Right atrium auricular region (tissue), 2 donors: ENCODE measurements around the gene NCOR2. TPM values are rescaled to one million over a fixed set of nuclear protein-coding genes. Genes with fewer than 3 reads are reported as not detected.
A peak's percentile ranks its signal among the peaks of the same experiment; 100 is the strongest.

Source experiments
- DNase-seq: peaks from one replicate; pipeline ENCODE4 v3.0.0-alpha.2; 2019; ENCODE audit warnings: low spot score
- H3K27ac ChIP-seq, 2 donors: fragments of 200-600 bp; sonication (generic); 1 replicate in 1 of 2; 2 replicates in 1 of 2; pipeline ENCODE4 v1.5.1; 2016 to 2019
- H3K27me3 ChIP-seq, 2 donors: fragments of 200-600 bp; sonication (generic); one replicate each; pipeline versions ENCODE4 v1.5.1 to v1.6.0; 2017 to 2019
- H3K36me3 ChIP-seq: fragments of 200-600 bp; sonication (generic); one replicate; pipeline ENCODE4 v1.5.1; 2016
- H3K4me1 ChIP-seq, 2 donors: fragments of 200-600 bp; sonication (generic); one replicate each; pipeline versions ENCODE4 v1.5.1 to v1.6.0; 2017 to 2019
- H3K4me3 ChIP-seq, 2 donors: fragments of 200-600 bp; sonication (generic); 1 replicate in 1 of 2; 2 replicates in 1 of 2; pipeline ENCODE4 v1.5.1; 2017 to 2019; ENCODE audit warnings: mild to moderate bottlenecking in 1 of 2, moderate library complexity in 1 of 2
- H3K9me3 ChIP-seq, 2 donors: fragments of 200-600 bp; sonication (generic); one replicate each; pipeline ENCODE4 v1.5.1; 2019
- total RNA-seq, 2 donors: library from RNA; depleted of rRNA; stranded (reverse); fragments of >200 nt; gene quantifications; one replicate each; pipeline ENCODE4 v1.1.0, GENCODE V29; 2016
- TF ChIP-seq, protein P1 (sequence below), 2 donors: fragments of 200-600 bp; sonication (generic); IDR thresholded peaks; one replicate each; pipeline ENCODE4 v1.5.1; 2019; ENCODE audit warnings: antibody characterized with exemption in 2 of 2

The NCOR2 gene
- total RNA-seq, 2 donors from 2014 or later = 62.9 to 104 TPM

DNA sequence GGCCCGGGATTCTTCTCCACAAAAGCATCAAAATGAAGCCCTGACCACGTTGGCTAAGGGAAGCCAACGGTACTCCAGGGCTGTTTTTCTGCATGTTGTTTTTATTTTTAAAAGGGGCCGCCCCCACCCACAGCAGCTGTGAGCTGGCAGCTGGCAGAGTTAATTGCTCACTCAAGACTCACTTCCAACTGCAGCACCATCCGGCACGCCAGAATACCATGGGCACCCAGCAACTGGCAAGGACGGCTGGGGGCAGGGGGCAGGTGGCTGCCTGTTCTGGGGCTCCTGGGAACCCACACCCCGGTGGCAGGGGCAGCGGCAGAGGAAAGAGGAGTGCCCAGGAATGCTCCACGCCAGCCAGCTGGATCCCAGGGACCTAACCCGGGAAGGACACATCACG lies 44.3 kb downstream of the NCOR2 start:
- H3K4me3 ChIP-seq = no peak overlapping the region
- DNase-seq = no peak
- TF ChIP-seq, protein P1, sequence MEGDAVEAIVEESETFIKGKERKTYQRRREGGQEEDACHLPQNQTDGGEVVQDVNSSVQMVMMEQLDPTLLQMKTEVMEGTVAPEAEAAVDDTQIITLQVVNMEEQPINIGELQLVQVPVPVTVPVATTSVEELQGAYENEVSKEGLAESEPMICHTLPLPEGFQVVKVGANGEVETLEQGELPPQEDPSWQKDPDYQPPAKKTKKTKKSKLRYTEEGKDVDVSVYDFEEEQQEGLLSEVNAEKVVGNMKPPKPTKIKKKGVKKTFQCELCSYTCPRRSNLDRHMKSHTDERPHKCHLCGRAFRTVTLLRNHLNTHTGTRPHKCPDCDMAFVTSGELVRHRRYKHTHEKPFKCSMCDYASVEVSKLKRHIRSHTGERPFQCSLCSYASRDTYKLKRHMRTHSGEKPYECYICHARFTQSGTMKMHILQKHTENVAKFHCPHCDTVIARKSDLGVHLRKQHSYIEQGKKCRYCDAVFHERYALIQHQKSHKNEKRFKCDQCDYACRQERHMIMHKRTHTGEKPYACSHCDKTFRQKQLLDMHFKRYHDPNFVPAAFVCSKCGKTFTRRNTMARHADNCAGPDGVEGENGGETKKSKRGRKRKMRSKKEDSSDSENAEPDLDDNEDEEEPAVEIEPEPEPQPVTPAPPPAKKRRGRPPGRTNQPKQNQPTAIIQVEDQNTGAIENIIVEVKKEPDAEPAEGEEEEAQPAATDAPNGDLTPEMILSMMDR (IDR thresholded peaks at IDR 0.05) = no peak
- no peaks in the 10 kb centered on the region for H3K9me3 ChIP-seq
- H3K36me3 ChIP-seq = no peaks in the 10 kb centered on the region
- H3K27me3 ChIP-seq = no peaks in the 10 kb centered on the region
- H3K27ac ChIP-seq = peak overlapping the region; percentile 52 to 60
- H3K4me1 ChIP-seq = peaks cover 6 to 74% of the 10 kb centered on the region in 2 donors

DNA sequence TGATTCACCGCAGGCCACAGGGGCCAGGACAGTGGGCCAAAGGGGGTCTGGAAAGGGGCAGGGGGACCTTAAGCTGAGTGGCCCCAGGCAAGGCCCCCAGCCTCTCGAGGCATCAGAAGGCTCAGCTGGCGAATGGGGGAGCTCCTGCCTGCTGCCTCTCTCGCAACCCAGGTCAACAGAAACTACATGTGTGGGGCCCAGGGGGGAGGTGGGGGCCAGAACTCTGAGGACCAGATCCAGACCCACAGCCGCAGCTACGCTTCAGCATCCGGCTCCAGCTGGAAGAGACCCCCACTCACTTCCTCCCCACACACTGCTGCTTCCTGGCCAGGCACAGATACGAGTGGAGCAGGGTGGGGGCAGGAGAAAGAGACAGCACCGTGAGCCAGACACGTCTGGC lies 46.5 kb downstream of the NCOR2 start:
- peaks cover 6 to 86% of the 10 kb centered on the region in 2 donors for H3K4me1 ChIP-seq
- H3K27ac ChIP-seq = peak overlapping the region; percentile 95 to 97
- DNase-seq = no peak

GRCh38 chr12:124520265-124520701 lies 47.1 kb downstream of the NCOR2 start:
- Histone ChIP-seq H3K36me3 (no peaks in the 10 kb centered on the region), H3K9me3 (no peaks in the 10 kb centered on the region), H3K4me1 (peaks cover 6 to 87% of the 10 kb centered on the region in 2 donors), H3K27ac (peak overlapping the region; percentile 95 to 97), H3K4me3 (no peak overlapping the region), H3K27me3 (no peaks in the 10 kb centered on the region)
- TF ChIP-seq, protein P1 (IDR thresholded peaks at IDR 0.05) = no peak
- DNase-seq = peak; percentile 82

More for the DNA sequence above, 46.5 kb downstream of the NCOR2 start:
- TF ChIP-seq, protein P1 (IDR thresholded peaks at IDR 0.05) = no peak
- Histone ChIP-seq H3K27me3 (no peaks in the 10 kb centered on the region), H3K9me3 (no peaks in the 10 kb centered on the region), H3K36me3 (no peaks in the 10 kb centered on the region), H3K4me3 (no peak overlapping the region)

GRCh38 chr12:124519746-124520145 lies 47.7 kb downstream of the NCOR2 start:
- H3K36me3 ChIP-seq = no peaks in the 10 kb centered on the region
- H3K9me3 ChIP-seq = no peaks in the 10 kb centered on the region
- TF ChIP-seq, protein P1 (IDR thresholded peaks at IDR 0.05) = no peak
- no peak for DNase-seq
- no peaks in the 10 kb centered on the region for H3K27me3 ChIP-seq
- H3K4me3 ChIP-seq = no peak overlapping the region
- peak overlapping the region; percentile 95 to 97 for H3K27ac ChIP-seq
- H3K4me1 ChIP-seq = peaks cover 6 to 89% of the 10 kb centered on the region in 2 donors

GRCh38 chr12:124518051-124518932 lies 49.1 kb downstream of the NCOR2 start:
- H3K9me3 ChIP-seq = no peaks in the 10 kb centered on the region
- TF ChIP-seq, protein P1 (IDR thresholded peaks at IDR 0.05) = no peak
- H3K4me1 ChIP-seq = peaks cover 6 to 92% of the 10 kb centered on the region in 2 donors
- peak; percentile 100 for DNase-seq
- H3K27me3 ChIP-seq = no peaks in the 10 kb centered on the region
- peak overlapping the region; percentile 95 to 97 for H3K27ac ChIP-seq
- H3K36me3 ChIP-seq = no peaks in the 10 kb centered on the region
- peak overlapping the region; percentile 33 to 60 for H3K4me3 ChIP-seq
